ENCODE measurements around the gene TENM4. TPM values are rescaled to one million over a fixed set of nuclear protein-coding genes. Genes with fewer than 3 reads are reported as not detected.

Gene TENM4
- total RNA-seq, 1 donor from 2014 or later: 3.8 TPM

DNA sequence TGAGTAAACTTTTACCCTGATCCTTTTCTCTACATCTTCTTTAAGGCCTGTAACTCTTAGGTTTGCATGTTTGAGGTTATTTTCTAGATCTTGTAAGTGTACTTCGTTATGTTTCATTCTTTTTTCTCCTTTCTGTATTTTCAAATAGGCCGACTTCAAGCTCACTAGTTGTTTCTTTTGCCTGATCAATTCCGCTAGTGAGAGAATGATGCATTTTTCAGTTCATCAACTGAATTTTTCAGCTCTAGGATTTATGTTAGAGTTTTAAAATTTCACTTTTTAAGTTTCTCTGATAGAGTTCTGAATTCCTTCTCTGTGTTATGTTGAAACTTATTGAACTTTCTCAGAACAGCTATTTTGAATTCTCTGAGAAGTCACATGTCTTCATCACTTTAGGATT is 810.7 kb downstream of the TENM4 start:
- TF ChIP-seq, protein P1, sequence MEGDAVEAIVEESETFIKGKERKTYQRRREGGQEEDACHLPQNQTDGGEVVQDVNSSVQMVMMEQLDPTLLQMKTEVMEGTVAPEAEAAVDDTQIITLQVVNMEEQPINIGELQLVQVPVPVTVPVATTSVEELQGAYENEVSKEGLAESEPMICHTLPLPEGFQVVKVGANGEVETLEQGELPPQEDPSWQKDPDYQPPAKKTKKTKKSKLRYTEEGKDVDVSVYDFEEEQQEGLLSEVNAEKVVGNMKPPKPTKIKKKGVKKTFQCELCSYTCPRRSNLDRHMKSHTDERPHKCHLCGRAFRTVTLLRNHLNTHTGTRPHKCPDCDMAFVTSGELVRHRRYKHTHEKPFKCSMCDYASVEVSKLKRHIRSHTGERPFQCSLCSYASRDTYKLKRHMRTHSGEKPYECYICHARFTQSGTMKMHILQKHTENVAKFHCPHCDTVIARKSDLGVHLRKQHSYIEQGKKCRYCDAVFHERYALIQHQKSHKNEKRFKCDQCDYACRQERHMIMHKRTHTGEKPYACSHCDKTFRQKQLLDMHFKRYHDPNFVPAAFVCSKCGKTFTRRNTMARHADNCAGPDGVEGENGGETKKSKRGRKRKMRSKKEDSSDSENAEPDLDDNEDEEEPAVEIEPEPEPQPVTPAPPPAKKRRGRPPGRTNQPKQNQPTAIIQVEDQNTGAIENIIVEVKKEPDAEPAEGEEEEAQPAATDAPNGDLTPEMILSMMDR (IDR thresholded peaks at IDR 0.05): no peak
- Mint-ChIP-seq H3K9me3 (ENCODE audit: low read depth) (peaks cover 43% of the 10 kb centered on the region), H3K27ac (ENCODE audit: unreplicated experiment) (no peak overlapping the region), H3K4me1 (ENCODE audit: low read depth) (no peaks in the 10 kb centered on the region), H3K27me3 (ENCODE audit: low read depth) (peaks cover 6% of the 10 kb centered on the region), H3K36me3 (ENCODE audit: low read depth) (peaks cover 15% of the 10 kb centered on the region), H3K4me3 (ENCODE audit: unreplicated experiment) (no peak overlapping the region)
- no peak for DNase-seq (ENCODE audit: low spot score)

DNA sequence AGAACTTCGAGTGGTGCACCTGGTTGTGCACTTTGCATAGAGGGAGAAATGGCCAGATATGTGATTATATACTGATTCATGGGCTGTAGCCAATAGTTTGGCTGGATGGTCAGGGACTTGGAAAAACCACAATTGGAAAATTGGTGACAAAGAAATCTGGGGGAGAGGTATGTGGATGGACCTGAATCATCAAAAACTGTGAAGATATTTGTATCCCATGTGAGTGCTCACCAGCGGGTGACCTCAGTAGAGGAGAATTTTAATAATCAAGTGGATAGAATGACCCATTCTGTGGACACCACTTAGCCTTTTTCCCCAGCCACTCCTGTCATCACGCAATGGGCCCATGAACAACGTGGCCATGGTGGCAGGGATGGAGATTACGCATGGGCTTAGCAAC is 818.2 kb downstream of the TENM4 start:
- Mint-ChIP-seq H3K4me1 (ENCODE audit: low read depth) (no peaks in the 10 kb centered on the region), H3K27me3 (ENCODE audit: low read depth) (peaks cover 12% of the 10 kb centered on the region), H3K9me3 (ENCODE audit: low read depth) (peaks cover 34% of the 10 kb centered on the region), H3K36me3 (ENCODE audit: low read depth) (peaks cover 6% of the 10 kb centered on the region), H3K4me3 (ENCODE audit: unreplicated experiment) (no peak overlapping the region), H3K27ac (ENCODE audit: unreplicated experiment) (no peak overlapping the region)
- TF ChIP-seq, protein P1 (IDR thresholded peaks at IDR 0.05): no peak
- no peak for DNase-seq (ENCODE audit: low spot score)

- no peak for DNase-seq (ENCODE audit: low spot score)
- Mint-ChIP-seq H3K27ac (ENCODE audit: unreplicated experiment) (no peak overlapping the region), H3K27me3 (ENCODE audit: low read depth) (peaks cover 6% of the 10 kb centered on the region), H3K36me3 (ENCODE audit: low read depth) (peaks cover 4% of the 10 kb centered on the region), H3K4me1 (ENCODE audit: low read depth) (no peaks in the 10 kb centered on the region), H3K9me3 (ENCODE audit: low read depth) (peaks cover 26% of the 10 kb centered on the region), H3K4me3 (ENCODE audit: unreplicated experiment) (no peak overlapping the region)
- TF ChIP-seq, protein P1 (IDR thresholded peaks at IDR 0.05): no peak
Observed at GRCh38 chr11:78620159-78620558, 820.7 kb downstream of the TENM4 start.

GRCh38 chr11:78615724-78616123 is 825.1 kb downstream of the TENM4 start:
- H3K4me3 Mint-ChIP-seq (ENCODE audit: unreplicated experiment): no peak overlapping the region
- TF ChIP-seq, protein P1 (IDR thresholded peaks at IDR 0.05): peak; percentile 17
- H3K9me3 Mint-ChIP-seq (ENCODE audit: low read depth): peaks cover 20% of the 10 kb centered on the region
- H3K27me3 Mint-ChIP-seq (ENCODE audit: low read depth): peaks cover 2% of the 10 kb centered on the region
- no peak overlapping the region for H3K27ac Mint-ChIP-seq (ENCODE audit: unreplicated experiment)
- DNase-seq (ENCODE audit: low spot score): no peak
- H3K4me1 Mint-ChIP-seq (ENCODE audit: low read depth): no peaks in the 10 kb centered on the region
- H3K36me3 Mint-ChIP-seq (ENCODE audit: low read depth): peaks cover 5% of the 10 kb centered on the region

DNA sequence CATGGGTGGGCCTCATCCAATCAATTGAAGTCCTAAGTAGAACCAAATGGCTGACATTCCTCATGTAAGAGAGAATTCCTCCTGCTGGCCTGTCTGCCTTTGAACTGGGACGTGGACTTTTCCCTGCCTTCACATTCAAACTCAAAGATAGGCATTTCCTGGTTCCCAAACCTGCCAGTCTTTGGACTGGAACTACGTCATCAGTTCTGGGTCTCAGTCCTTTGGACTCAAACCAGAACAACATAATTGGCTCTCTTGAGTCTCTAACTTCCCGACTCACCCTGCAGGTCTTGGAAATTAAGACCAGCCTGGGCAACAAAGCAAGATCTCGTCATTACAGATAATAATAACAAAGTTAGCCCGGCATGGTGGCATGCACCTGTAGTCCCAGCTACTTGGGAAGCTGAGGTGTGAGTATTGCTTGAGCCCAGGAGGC is 827.4 kb downstream of the TENM4 start:
- Mint-ChIP-seq H3K27me3 (ENCODE audit: low read depth) (peaks cover 2% of the 10 kb centered on the region), H3K4me3 (ENCODE audit: unreplicated experiment) (no peak overlapping the region), H3K27ac (ENCODE audit: unreplicated experiment) (no peak overlapping the region), H3K9me3 (ENCODE audit: low read depth) (peaks cover 3% of the 10 kb centered on the region), H3K36me3 (ENCODE audit: low read depth) (peaks cover 1% of the 10 kb centered on the region), H3K4me1 (ENCODE audit: low read depth) (no peaks in the 10 kb centered on the region)
- TF ChIP-seq, protein P1 (IDR thresholded peaks at IDR 0.05): no peak
- no peak for DNase-seq (ENCODE audit: low spot score)

Data from chondrocyte (in vitro differentiated cells).